ENCODE measurements around the gene BTBD9. TPM values are rescaled to one million over a fixed set of nuclear protein-coding genes. Genes with fewer than 3 reads are reported as not detected.

Gene BTBD9
- total RNA-seq, 1 experiment from 2014 or later = 10.8 TPM

GRCh38 chr6:38638941-38639497, 710 bp downstream of the BTBD9 start:
- H3K27me3 ChIP-seq (ENCODE audit: insufficient read depth, low read depth) = no peaks in the 10 kb centered on the region
- no peaks in the 10 kb centered on the region for H3K9me2 ChIP-seq (ENCODE audit: insufficient read depth)
- TSS peak; percentile 64 for BruUV-seq (replicated peaks)
- POLR2A ChIA-PET (ENCODE audit: unreplicated experiment) = interaction anchor here (0.7 kb wide), 1 partner anchor 1337 kb away, joined by 10 read pairs; no protein-coding TSS in a partner anchor
- H3K36me3 ChIP-seq (ENCODE audit: low read depth) = no peaks in the 10 kb centered on the region
- peaks cover 15% of the 10 kb centered on the region; the same call in 1 of the 2 replicates for H3K79me2 ChIP-seq (ENCODE audit: low read depth)
- H3K4me2 ChIP-seq = peak overlapping the region; percentile 80
- CTCF ChIA-PET = interaction anchor here (0.6 kb wide), 3 partner anchors 107 to 1092 kb away, joined by 6 to 8 read pairs (median 6); no protein-coding TSS in a partner anchor
- peak; percentile 37 to 41 for DNase-seq
- peak overlapping the region; percentile 93 for H2AFZ ChIP-seq
- peak overlapping the region; percentile 28 for H3K27ac ChIP-seq
- peaks cover 17% of the 10 kb centered on the region for H3K4me1 ChIP-seq (replicated peaks; ENCODE audit: insufficient read depth)
- TF ChIP-seq EZH2 (IDR thresholded peaks at IDR 0.05; ENCODE audit: low read depth) (no peak), CTCF (conservative IDR thresholded peaks at IDR 0.05) (no peak)
- intact Hi-C loops (cut with micrococcal nuclease; ENCODE audit: unreplicated experiment) = no loop called here
- H3K9me3 ChIP-seq (ENCODE audit: insufficient read depth, low read depth) = no peaks in the 10 kb centered on the region
- H4K20me1 ChIP-seq (ENCODE audit: insufficient read depth) = no peaks in the 10 kb centered on the region
- H3F3A ChIP-seq (ENCODE audit: insufficient read depth, low read depth) = peaks cover 11% of the 10 kb centered on the region; the same call in 1 of the 2 replicates
- H3K4me3 ChIP-seq = peak overlapping the region; percentile 93

DNA sequence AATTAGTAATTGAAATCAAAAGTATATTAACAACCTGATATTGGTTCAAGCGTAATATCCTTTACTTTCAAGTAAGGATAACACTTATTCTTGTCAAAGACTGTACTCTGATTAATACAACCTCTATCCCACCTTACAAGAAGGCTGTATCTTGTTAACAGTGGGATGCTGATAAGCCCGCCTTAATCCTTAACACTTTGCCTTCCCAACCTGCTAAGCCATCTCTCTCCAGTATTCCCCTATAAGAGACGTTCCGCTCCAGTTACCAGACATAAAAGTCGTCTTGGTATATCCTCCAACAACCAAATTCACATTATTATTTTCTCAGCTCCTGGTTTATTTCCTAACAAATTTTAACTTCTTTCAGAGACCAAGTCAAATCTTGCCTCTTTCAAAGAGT, 2.0 kb downstream of the BTBD9 start:
- CTCF ChIA-PET = no interaction called here
- no peaks in the 10 kb centered on the region for H3K9me3 ChIP-seq (ENCODE audit: insufficient read depth, low read depth)
- peaks cover 17% of the 10 kb centered on the region for H3K4me1 ChIP-seq (replicated peaks; ENCODE audit: insufficient read depth)
- no peak overlapping the region for H3K4me3 ChIP-seq
- H3K27me3 ChIP-seq (ENCODE audit: insufficient read depth, low read depth) = no peaks in the 10 kb centered on the region
- H2AFZ ChIP-seq = no peak overlapping the region
- H3F3A ChIP-seq (ENCODE audit: insufficient read depth, low read depth) = peaks cover 11% of the 10 kb centered on the region; the same call in 1 of the 2 replicates
- H4K20me1 ChIP-seq (ENCODE audit: insufficient read depth) = no peaks in the 10 kb centered on the region
- peaks cover 15% of the 10 kb centered on the region; the same call in 1 of the 2 replicates for H3K79me2 ChIP-seq (ENCODE audit: low read depth)
- no TSS peak for BruUV-seq (replicated peaks)
- POLR2A ChIA-PET (ENCODE audit: unreplicated experiment) = no interaction called here
- no peak overlapping the region for H3K4me2 ChIP-seq
- DNase-seq = no peak
- H3K27ac ChIP-seq = no peak overlapping the region
- H3K36me3 ChIP-seq (ENCODE audit: low read depth) = no peaks in the 10 kb centered on the region
- no peaks in the 10 kb centered on the region for H3K9me2 ChIP-seq (ENCODE audit: insufficient read depth)
- intact Hi-C loops (cut with micrococcal nuclease; ENCODE audit: unreplicated experiment) = no loop called here
- TF ChIP-seq EZH2 (IDR thresholded peaks at IDR 0.05; ENCODE audit: low read depth) (no peak), CTCF (conservative IDR thresholded peaks at IDR 0.05) (no peak)

DNA sequence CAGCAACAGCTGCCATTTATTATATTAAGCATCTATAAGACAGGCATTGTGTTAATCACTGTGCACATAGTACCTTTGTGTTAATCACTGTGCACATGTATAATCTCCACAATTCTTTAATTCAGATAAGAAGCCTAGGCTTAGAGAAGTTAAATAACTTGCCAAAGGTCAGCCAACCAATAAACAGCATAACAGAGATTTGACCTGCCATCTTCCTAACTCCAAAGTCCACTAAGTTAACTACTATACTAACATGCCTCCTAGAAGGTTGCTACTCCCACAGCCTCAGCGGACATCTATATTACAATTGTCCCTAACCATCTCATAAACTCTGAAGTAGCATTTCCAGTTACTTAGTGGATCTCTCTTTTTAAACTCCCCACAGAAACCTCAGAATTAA, 3.7 kb downstream of the BTBD9 start:
- no peaks in the 10 kb centered on the region for H3K36me3 ChIP-seq (ENCODE audit: low read depth)
- peaks cover 15% of the 10 kb centered on the region; the same call in 1 of the 2 replicates for H3K79me2 ChIP-seq (ENCODE audit: low read depth)
- TF ChIP-seq EZH2 (IDR thresholded peaks at IDR 0.05; ENCODE audit: low read depth) (no peak), CTCF (conservative IDR thresholded peaks at IDR 0.05) (no peak)
- no peak overlapping the region for H3K4me2 ChIP-seq
- peaks cover 11% of the 10 kb centered on the region; the same call in 1 of the 2 replicates for H3F3A ChIP-seq (ENCODE audit: insufficient read depth, low read depth)
- H3K4me1 ChIP-seq (replicated peaks; ENCODE audit: insufficient read depth) = peaks cover 21% of the 10 kb centered on the region
- H2AFZ ChIP-seq = no peak overlapping the region
- no peaks in the 10 kb centered on the region for H3K9me3 ChIP-seq (ENCODE audit: insufficient read depth, low read depth)
- intact Hi-C loops (cut with micrococcal nuclease; ENCODE audit: unreplicated experiment) = no loop called here
- no peaks in the 10 kb centered on the region for H4K20me1 ChIP-seq (ENCODE audit: insufficient read depth)
- H3K27me3 ChIP-seq (ENCODE audit: insufficient read depth, low read depth) = no peaks in the 10 kb centered on the region
- BruUV-seq (replicated peaks) = no TSS peak
- no peak for DNase-seq
- H3K27ac ChIP-seq = no peak overlapping the region
- H3K4me3 ChIP-seq = no peak overlapping the region
- ChIA-PET POLR2A (ENCODE audit: unreplicated experiment) (no interaction called here), CTCF (no interaction called here)
- no peaks in the 10 kb centered on the region for H3K9me2 ChIP-seq (ENCODE audit: insufficient read depth)

Data from PC-9 (cell line).